ENCODE data around the gene CFAP73.
A peak's percentile ranks its signal among the peaks of the same experiment; 100 is the strongest.

CFAP73 gene

GRCh38 chr12:113129664-113130456 lies 19.7 kb upstream of the CFAP73 start:
- no peak for TF ChIP-seq CTCF (IDR thresholded peaks at IDR 0.05; ENCODE audit: control extremely low read depth, extremely low read depth, low read depth, missing control alignments)
- POLR2A ChIA-PET: no interaction called here
- DNase-seq (ENCODE audit: extremely low spot score): no peak
- CTCF ChIA-PET: interaction anchor here (0.9 to 6.0 kb wide), 7 partner anchors 9 to 83 kb away, joined by 3 to 41 read pairs (median 4); partner anchors contain the start of gene CFAP73

- peak; percentile 36 for TF ChIP-seq CTCF (IDR thresholded peaks at IDR 0.05; ENCODE audit: control extremely low read depth, extremely low read depth, low read depth, missing control alignments)
- ChIA-PET POLR2A (interaction anchor here (1.1 kb wide), 1 partner anchor 16 kb away, joined by 4 read pairs; no protein-coding TSS in a partner anchor), CTCF (interaction anchor here (1.0 to 6.0 kb wide), 7 partner anchors 10 to 137 kb away, joined by 3 to 41 read pairs (median 4); partner anchors contain the start of gene CFAP73)
- no peak for DNase-seq (ENCODE audit: extremely low spot score)
These were observed 18.9 kb upstream of the CFAP73 start for GRCh38 chr12:113130457-113131135.

GRCh38 chr12:113131556-113131955 lies 18.0 kb upstream of the CFAP73 start:
- CTCF ChIA-PET: interaction anchor here (0.8 to 6.0 kb wide), 8 partner anchors 21 to 138 kb away, joined by 3 to 41 read pairs (median 4); partner anchors contain the start of gene CFAP73
- TF ChIP-seq CTCF (IDR thresholded peaks at IDR 0.05; ENCODE audit: control extremely low read depth, extremely low read depth, low read depth, missing control alignments): no peak
- no peak for DNase-seq (ENCODE audit: extremely low spot score)
- POLR2A ChIA-PET: interaction anchor here (1.1 kb wide), 1 partner anchor 17 kb away, joined by 4 read pairs; no protein-coding TSS in a partner anchor

GRCh38 chr12:113133036-113133435 lies 16.5 kb upstream of the CFAP73 start:
- TF ChIP-seq CTCF (IDR thresholded peaks at IDR 0.05; ENCODE audit: control extremely low read depth, extremely low read depth, low read depth, missing control alignments): no peak
- no peak for DNase-seq (ENCODE audit: extremely low spot score)
- ChIA-PET CTCF (interaction anchor here (1.1 to 6.0 kb wide), 8 partner anchors 10 to 60 kb away, joined by 3 to 41 read pairs (median 4); partner anchors contain the start of gene CFAP73), POLR2A (no interaction called here)

GRCh38 chr12:113133666-113134065 lies 15.9 kb upstream of the CFAP73 start:
- ChIA-PET POLR2A (no interaction called here), CTCF (interaction anchor here (0.9 to 6.0 kb wide), 11 partner anchors 9 to 103 kb away, joined by 3 to 41 read pairs (median 3); partner anchors contain the start of gene CFAP73)
- no peak for DNase-seq (ENCODE audit: extremely low spot score)
- no peak for TF ChIP-seq CTCF (IDR thresholded peaks at IDR 0.05; ENCODE audit: control extremely low read depth, extremely low read depth, low read depth, missing control alignments)

- POLR2A ChIA-PET: no interaction called here
- DNase-seq (ENCODE audit: extremely low spot score): no peak
- no peak for TF ChIP-seq CTCF (IDR thresholded peaks at IDR 0.05; ENCODE audit: control extremely low read depth, extremely low read depth, low read depth, missing control alignments)
- CTCF ChIA-PET: interaction anchor here (0.9 to 6.0 kb wide), 10 partner anchors 9 to 104 kb away, joined by 3 to 41 read pairs (median 3); partner anchors contain the start of gene CFAP73
These were observed 15.5 kb upstream of the CFAP73 start for GRCh38 chr12:113134071-113134470.

Data from GM10248 (cell line).